ENCODE measurements around the gene IQCH.

GRCh38 chr15:67508407-67508806 lies 253.8 kb downstream of the IQCH start:
- TF ChIP-seq CTCF (conservative IDR thresholded peaks at IDR 0.05; ENCODE audit: low read depth, low read length) (no peak), EZH2 (IDR thresholded peaks at IDR 0.05; ENCODE audit: low read length, unreplicated experiment) (no peak)

Data from PC-3 (cell line).